Renal cortical epithelial cell (primary cell): Measurements from ENCODE around the gene MYL6B. TPM values are rescaled to one million over a fixed set of nuclear protein-coding genes. Genes with fewer than 3 reads are reported as not detected.
A peak's percentile ranks its signal among the peaks of the same experiment; 100 is the strongest.
"Not testable (repeated sequence)": the region's sequence is repeated elsewhere in the genome, so short reads cannot be mapped to it uniquely, and the experiment has no call there.

Source experiments
- DNase-seq: peaks from one replicate; pipeline ENCODE4 v3.0.0-alpha.2; 2011; ENCODE audit warnings: low read depth
- total RNA-seq: library from RNA; depleted of rRNA; stranded (reverse); fragments of >200 nt; gene quantifications from 2 replicates; pipeline ENCODE4 v1.2.3, GENCODE V29; 2014

The MYL6B gene
- 57.8 and 70.2 TPM in 2 replicates for total RNA-seq

DNA sequence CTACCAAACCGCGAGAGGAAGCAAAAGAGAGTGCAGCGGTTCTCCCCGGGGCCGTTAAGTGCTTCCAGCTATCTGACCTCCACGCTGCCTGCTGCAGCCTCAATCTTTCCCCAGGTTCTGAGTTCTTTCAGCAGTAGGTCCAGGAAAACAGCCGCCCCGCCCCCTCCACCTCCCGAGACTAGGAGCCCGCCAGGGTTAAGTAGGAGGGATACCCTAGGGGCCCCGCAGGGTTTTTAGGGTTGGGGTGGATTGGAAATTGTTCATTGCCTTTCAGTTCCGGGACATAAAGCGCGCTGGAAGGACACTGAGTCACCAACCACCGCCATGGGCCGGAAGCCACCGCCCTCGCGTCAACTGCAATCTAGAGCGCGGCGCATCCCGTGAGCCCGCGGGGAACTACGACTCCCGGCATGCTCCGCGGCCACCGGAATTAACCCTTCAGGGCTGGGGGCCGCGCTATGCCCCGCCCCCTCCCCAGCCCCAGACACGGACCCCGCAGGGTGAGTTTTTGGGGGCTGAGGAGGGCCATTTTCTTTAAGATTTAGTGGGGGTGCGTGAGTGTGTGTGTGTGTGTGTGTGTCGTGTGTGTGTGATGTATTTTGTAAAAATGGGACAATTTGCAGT is at the start of gene MYL6B:
MYL6B (plus strand) TSS at position 456 of the 624 bp plus-strand sequence. CDS start 1,332 bp downstream, outside the sequence.
- DNase-seq, result peak; percentile 82

- no peak for DNase-seq
These were observed 49.7 kb upstream of the MYL6B start for GRCh38 chr12:56102683-56103065.

DNA sequence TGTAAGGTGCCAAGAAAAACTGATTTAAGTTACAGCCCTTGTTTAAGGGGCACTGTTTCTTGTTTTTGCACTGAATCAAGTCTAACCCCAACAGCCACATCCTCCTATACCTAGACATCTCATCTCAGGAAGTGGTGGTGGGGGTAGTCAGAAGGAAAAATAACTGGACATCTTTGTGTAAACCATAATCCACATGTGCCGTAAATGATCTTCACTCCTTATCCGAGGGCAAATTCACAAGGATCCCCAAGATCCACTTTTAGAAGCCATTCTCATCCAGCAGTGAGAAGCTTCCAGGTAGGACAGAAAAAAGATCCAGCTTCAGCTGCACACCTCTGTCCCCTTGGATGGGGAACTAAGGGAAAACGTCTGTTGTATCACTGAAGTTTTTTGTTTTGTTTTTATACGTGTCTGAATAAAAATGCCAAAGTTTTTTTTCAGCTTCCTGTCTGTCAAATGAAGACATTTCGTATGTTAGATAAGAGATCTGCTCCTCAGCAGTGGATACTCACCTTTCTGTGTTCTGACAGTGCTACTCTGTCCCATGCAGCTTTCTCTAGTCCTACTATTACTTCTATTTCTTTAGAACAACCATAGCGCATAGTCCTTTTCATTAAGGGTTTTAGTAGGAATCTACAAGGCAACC is 49.2 kb upstream of the MYL6B start:
- DNase-seq, result no peak

DNA sequence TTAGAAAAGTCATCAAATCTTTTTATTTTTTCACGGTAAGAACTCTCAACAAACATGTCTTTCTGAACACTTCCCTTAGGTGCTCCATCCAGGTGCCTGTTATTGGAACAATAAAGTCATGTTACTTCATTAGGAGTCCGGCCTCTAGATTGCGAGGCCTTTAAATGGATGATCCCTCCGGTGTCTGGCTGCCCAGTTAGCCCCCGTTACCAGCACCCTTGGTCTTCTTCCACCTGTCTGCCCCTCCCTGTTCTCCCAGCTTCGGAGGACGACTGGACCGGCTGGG is 48.6 kb upstream of the MYL6B start:
- DNase-seq, result peak; percentile 18

DNA sequence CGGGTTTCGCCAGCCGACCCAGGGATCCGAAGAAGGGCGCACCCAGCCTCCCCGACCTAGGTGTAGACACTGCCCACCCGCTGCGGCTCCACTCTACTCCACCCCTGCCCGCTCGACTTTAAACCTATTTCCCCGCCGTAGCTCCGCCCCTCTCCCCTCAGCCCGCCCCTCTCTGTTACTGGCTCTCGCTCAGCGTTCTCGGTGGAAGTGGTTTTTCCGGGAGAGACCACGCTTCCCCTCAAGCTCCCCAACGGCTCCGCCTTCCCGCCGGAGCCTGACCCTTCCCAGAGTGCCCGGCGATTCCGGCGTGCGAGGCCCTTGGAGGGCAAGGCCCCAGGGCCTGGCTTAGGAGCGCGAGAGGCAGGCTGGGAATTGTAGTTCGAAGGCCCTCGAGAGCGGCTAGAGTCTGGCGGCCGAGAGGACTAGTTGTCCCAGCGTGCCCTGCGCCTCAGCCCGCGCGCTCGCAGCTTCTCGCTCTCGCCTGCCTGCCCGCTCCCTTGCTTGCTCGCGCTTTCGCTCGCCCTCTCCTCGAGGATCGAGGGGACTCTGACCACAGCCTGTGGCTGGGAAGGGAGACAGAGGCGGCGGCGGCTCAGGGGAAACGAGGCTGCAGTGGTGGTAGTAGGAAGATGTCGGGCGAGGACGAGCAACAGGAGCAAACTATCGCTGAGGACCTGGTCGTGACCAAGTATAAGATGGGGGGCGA is 48.1 kb upstream of the MYL6B start, which contains the start of gene PA2G4:
PA2G4 (plus strand) TSS at position 451 of the 706 bp plus-strand sequence; CDS start at position 630, 179 bp downstream.
- peak; percentile 97 for DNase-seq

GRCh38 chr12:56104815-56105608 is 47.4 kb upstream of the MYL6B start:
- DNase-seq, result no peak

GRCh38 chr12:56105609-56105902 is 46.8 kb upstream of the MYL6B start:
- no peak for DNase-seq

DNA sequence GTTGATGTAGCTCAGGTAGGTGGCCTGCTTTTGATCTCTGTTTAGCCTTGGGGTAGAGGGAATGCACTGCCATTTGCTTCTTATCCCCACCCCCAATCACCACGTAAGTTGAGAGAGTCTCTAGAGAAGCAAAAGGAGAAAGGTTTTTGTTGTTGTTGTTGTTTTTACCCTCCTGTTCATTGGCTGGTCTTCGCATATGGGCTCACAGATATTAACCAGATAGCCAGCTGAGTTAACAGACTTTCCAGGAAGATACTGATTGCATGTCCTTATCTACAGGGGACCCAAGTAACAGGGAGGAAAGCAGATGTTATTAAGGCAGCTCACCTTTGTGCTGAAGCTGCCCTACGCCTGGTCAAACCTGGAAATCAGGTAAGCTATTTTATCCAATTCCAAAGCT is 45.1 kb upstream of the MYL6B start:
- no peak for DNase-seq

DNA sequence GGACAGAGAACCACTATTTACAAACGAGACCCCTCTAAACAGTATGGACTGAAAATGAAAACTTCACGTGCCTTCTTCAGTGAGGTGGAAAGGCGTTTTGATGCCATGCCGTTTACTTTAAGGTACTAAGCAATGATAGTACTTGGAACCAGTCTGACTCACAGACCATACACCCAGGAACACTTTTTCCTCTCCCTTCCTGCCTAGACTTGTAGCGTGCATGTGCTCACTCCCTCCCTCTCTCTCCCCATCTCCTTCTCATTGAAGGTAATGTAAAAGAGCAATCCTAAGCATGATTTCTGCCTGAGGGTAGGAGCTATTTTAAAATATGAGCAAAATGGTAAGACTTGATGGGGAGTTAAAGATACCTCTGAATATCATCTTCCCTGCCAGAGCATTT is 41.8 kb upstream of the MYL6B start:
- DNase-seq, result no peak

DNA sequence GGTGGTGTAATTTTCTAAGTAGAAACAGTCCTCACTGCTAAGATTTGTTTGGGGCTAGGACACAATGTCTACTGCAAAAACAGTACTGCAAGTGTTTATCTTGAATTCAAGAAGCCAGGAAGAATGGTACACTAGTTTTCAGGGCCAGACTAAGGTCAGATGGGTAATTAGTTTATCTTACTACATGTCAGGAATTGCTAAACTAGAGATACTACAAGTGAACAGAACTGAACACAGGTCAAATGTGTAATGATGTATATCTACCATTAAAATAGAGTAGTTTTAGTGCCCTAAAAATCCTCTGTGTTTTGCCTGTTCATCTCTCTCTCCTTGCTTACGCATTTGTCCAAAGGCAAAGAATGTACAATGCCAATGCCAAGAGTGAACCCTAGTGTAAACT is 38.3 kb upstream of the MYL6B start:
- DNase-seq, result no peak

DNA sequence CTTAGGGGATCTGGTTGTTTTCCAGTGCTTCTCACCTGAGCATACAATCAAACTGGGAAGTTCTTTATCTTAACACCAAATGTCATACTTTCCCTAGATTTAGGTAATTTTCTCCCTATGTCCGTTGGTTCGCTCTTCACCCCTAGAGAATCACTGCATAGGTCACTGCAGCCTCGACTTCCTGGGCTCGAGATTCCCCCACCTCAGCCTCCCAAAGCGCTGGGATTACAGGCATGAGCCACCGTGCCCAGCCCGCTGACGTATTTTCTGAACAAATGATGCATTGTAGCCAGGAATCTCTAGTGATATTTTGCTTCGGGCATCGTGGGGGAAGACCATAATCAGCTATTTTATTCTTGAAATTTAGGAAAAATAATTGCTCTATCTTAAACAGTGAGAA is 37.1 kb upstream of the MYL6B start:
- DNase-seq, result no peak

- DNase-seq, result peak; percentile 84
These were observed 35.9 kb upstream of the MYL6B start, which contains the start of gene RPL41 for GRCh38 chr12:56116267-56117081. TSS of gene RPL41 (plus strand) at chr12:56116633.

DNA sequence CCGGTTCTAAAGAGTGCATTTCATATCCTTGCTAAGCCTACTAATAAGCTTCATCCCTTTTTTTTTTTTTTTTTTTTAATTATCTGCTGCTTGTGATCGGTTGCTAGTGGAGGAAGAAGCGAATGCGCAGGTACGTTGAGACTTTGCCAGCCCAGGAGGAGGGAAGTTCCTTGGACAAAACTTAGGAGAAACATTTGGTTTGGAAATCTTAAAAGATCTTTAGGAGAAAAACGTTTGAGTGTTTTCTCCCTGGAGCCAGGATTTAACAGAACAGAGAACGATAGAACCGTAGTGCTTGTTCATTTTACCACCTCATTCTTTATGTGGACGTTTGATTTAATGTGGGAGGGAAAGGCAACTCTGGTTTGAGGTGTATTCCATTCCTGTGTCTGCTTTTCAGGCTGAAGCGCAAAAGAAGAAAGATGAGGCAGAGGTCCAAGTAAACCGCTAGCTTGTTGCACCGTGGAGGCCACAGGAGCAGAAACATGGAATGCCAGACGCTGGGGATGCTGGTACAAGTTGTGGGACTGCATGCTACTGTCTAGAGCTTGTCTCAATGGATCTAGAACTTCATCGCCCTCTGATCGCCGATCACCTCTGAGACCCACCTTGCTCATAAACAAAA is 35.2 kb upstream of the MYL6B start:
- DNase-seq, result not testable (repeated sequence)

- peak; percentile 98 for DNase-seq
These were observed 34.4 kb upstream of the MYL6B start, which contains the start of gene ZC3H10 for GRCh38 chr12:56117778-56118687. TSS of gene ZC3H10 (plus strand) at chr12:56118266. CDS start at chr12:56120563, 2,297 bp downstream.

- no peak for DNase-seq
These were observed 33.6 kb upstream of the MYL6B start for GRCh38 chr12:56118688-56119357.

DNA sequence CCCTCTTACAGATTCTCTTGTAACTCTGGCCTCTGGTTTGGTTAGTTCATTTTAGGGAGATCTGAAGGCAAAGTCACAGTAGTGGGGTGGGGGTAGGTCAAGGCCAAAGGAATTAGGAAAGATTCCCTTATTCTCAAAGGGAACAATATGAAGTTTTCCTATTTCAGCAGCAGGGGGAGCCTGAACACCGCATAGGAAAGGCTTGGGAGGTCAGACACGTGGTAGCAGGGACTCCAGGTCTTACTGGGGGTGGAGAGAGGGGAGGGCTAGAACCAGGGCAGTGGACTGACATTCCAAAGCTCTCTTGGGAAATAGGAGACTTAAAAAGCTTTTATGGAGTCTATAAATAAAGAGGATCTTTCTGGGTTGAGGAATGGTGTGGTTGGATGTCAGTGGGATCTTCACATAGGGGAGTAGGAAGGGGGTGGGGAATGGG is 33.0 kb upstream of the MYL6B start:
- peak; percentile 92 for DNase-seq

- peak; percentile 51 for DNase-seq
These were observed 32.1 kb upstream of the MYL6B start for GRCh38 chr12:56120158-56120846.

GRCh38 chr12:56121204-56121870 is 31.1 kb upstream of the MYL6B start:
- DNase-seq, result no peak
